Ureter (tissue), 1 donor: Measurements from ENCODE around the gene MORC2. TPM values are rescaled to one million over a fixed set of nuclear protein-coding genes. Genes with fewer than 3 reads are reported as not detected.

Experiments used
- DNase-seq: peaks from one replicate; pipeline ENCODE4 v3.0.0-alpha.2; 2020; ENCODE audit warnings: low spot score
- total RNA-seq: library from RNA; stranded (reverse); gene quantifications from one replicate; pipeline ENCODE4 v1.2.4, GENCODE V29; 2023
- donor health status: DM: yes; HTN: yes; CAD: no.

MORC2 gene
- total RNA-seq, 1 donor from 2014 or later = 31.2 TPM

- no peak for DNase-seq
Measured at GRCh38 chr22:30889268-30889995, 79.1 kb downstream of the MORC2 start.

DNA sequence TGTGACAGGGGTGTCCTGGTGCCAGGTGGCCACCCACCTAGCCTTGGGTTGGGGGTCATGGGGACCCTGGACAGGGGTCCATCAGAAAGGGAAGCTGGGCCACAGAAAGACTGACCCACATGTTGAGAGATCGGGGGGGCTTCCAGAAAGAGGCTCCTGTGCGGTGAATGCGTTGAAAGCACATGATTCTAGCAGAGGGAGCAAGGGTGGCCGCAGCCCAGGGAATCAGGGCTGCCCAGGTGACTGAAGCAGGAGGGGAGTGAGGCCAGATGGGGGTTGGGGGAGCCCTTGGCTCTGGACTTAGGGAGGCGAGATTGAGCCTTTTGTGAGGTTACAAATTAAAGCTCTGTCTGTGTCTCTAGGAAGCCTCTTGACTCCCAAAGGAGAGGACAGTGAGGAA, 80.7 kb downstream of the MORC2 start:
- no peak for DNase-seq

DNA sequence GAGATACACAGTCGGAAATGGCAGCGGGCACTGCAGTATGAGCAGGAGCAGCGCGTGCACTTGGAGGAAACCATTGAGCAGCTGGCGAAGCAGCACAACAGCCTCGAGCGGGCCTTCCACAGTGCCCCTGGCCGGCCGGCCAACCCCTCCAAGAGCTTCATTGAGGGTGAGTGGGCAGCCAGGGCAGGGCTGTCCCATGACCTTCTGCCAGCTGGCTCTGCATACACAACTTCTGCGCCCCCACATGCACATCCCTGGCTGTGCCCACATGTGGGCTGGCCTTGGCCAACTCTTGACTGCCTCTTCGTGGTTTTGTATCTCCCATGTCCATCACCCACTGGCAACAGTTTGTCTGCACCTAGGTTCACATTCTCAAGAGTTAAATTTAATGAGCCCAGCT, 81.1 kb downstream of the MORC2 start:
- DNase-seq = no peak

GRCh38 chr22:30885591-30885990, 83.0 kb downstream of the MORC2 start:
- DNase-seq = no peak

GRCh38 chr22:30885001-30885366, 83.6 kb downstream of the MORC2 start:
- DNase-seq = no peak

GRCh38 chr22:30884211-30885000, 84.2 kb downstream of the MORC2 start:
- DNase-seq = no peak

- DNase-seq = no peak
Measured at GRCh38 chr22:30883586-30884145, 84.9 kb downstream of the MORC2 start.

GRCh38 chr22:30882974-30883533, 85.5 kb downstream of the MORC2 start:
- DNase-seq = no peak

- DNase-seq = no peak
Measured at GRCh38 chr22:30882184-30882717, 86.3 kb downstream of the MORC2 start.

DNA sequence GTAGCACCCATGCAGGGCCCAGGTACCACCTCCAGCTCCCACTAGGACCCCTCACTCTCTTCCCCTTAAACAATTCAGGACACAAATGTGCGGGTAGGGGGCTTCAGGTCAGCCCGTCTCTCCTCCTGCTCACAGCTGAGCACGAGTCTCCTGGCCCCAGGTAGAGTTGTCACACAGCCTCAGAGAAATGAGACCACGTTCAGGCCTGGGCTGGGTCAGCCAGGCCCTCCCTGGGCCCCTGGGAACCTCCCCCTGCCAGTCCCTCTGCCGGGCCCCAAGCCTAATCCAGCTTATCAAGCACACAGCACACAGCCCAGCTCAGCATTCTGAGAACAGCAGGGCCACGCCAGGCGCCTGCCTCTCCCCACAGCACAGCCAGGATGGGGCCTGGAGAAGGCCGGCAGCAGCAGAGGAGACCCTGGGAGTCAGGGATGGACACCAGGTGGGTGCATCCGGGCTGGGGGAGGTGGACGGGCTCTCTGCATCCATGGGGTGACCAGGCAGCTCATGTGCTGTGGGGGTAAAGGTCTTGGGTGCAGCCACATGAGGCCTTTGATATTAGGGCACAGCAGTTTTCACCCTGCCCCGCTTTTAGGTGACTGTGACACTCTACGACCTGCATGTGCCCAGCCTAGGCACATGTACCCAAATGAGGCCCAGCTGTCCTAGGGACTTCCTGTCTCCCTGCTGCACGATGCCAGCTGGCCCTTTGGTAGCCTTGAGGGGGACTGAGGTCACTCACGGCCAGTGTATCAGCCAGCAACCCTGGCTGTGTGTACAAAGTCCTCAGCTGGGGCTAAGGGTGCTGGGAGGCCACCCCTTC, 87.0 kb downstream of the MORC2 start:
- DNase-seq = no peak

DNA sequence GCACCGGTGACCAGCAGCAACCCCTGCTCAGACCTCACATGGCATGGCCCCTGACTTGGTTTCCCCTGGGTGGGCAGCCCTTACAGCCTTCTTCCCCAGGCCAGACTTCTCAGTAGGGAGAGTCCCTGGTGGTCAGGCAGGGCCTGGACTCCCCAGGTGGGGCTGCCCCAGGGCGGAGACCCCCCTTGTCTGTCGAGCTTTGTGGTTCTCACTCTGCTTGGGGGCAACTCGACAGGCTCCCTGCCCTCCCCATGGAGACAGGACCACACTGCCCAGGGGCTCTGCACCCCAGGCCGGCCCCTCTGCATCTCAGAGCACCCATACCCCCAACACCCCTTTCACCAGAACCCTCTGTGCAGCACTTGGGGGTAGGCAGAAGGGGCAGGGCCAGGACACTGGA, 87.7 kb downstream of the MORC2 start:
- DNase-seq = no peak

GRCh38 chr22:30880181-30880601, 88.4 kb downstream of the MORC2 start:
- DNase-seq = no peak

GRCh38 chr22:30879415-30879797, 89.2 kb downstream of the MORC2 start:
- DNase-seq = no peak

- no peak for DNase-seq
Measured at GRCh38 chr22:30878516-30879414, 89.8 kb downstream of the MORC2 start.

DNA sequence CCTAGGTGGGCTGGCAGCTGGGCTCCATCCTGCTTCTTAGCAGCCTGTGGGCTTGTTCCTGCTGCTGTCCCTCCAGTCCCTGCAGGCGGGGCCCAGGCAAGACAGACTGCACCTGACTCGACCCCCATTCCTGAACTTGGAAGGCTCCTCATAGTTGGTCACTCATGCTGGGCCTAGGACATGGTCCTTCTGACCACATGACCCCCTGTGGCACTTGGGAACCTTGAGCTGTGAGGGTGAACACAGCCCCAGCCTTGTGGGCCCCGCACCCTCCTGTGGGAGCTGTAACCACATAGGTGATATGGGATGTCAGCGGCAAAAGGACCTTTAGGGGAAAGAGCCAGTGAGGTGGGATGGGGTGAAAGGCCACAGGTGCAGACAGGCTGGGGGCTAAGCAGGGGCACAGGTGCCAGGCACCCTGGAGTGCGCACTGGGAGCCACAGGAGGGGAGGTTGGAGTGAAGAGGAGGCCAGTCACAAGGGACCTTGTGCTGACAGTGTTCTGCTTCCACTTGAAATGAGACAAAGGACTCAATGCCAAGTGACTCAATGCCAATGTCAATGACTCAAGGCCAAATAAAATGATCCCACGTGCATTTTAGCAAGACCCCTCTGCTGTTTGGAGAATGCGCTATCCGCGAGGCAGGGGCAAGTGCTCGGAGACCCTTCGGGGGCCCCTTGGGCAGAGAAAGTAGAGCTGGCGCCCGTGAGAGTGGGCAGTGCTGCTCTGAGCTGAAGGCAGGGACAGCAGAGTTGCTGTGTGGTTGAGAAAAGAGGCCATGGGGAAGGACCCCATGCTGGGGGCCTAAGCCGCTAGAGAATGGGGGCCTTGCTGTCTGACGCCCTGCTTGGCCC, 90.7 kb downstream of the MORC2 start:
- no peak for DNase-seq

DNA sequence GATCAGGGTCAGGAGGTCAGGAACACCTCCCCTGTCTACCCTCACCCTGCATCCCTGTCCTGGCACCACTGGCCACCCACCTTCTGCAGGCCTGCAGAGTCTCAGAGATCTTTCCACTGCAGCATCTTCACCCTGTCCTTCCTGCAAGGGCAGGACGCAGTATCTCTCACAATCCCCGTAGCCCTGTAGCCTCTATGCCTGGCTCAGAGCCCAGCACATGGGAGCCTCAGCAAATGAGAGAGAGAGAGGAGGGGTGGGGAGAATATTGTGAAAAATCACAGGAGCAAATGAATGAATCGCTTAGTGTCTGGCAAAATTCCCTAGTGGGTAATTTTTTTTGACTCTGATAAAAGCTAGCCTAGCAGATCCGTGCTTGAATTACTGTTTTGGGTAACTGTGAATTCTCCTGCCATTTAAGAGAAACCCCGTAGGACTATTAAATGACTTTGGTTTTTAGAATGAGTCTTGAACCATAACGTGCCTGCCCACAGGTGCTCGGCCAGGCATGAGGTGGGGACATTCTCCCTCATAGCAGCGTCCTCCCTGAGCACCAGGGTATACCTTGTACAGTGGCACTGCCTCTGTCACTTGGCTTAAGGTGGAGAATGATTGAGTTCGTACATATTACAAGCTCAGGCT, 91.5 kb downstream of the MORC2 start:
- no peak for DNase-seq

DNA sequence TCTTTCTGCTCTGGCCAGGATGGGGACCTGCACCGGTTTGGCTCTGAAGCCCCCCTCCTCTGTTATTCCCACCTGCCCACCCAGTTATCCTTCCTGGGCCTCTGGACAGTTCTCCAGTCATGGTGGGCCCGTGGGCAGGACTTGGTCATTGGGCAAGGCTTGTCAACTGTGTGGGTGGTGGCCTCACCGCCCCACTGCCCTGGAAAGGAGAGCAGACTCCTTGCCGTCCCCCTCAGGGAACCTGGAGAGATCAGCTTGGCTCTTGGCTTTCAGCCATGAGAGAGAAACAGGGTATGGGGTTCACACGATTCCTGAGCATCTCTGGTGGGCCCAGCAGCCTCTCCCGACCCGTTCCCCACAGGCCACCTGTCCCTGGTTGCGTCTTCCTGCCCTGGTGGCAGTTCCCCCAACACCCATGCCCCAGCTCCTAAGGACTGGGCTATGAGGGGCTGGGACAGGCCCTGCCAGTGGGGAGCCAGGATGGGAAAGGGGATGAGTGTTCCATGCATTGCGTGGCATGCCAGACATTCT, 92.3 kb downstream of the MORC2 start:
- DNase-seq = no peak

- DNase-seq = no peak
Measured at GRCh38 chr22:30875481-30876215, 92.9 kb downstream of the MORC2 start.
